H1 (cell line): ENCODE results near the gene RELCH. TPM values are rescaled to one million over a fixed set of nuclear protein-coding genes. Genes with fewer than 3 reads are reported as not detected.

Experiments
- CTCF ChIA-PET: fragments of 300-600 bp; sonication (Branson Sonifier 250); formaldehyde crosslinking; loops from one replicate; lab custom pipeline; 2021; ENCODE audit not compliant: partially characterized antibody; lab: Charles Lee
- POLR2A ChIA-PET: fragments of 300-600 bp; sonication (Branson Sonifier 250); formaldehyde crosslinking; loops from one replicate; lab custom pipeline; 2021; ENCODE audit warnings: inconsistent platforms; ENCODE audit not compliant: partially characterized antibody; lab: Charles Lee
- DNase-seq, 2 experiments: peaks; one replicate each; pipeline versions ENCODE4 v3.0.0 to v3.0.0-alpha.2; 2010 to 2022; ENCODE audit warnings: low spot score in 2 of 2, low read depth in 1 of 2, mixed read lengths in 1 of 2
- FAIRE-seq: peaks from 2 replicates; lab custom pipeline; 2011; peaks lifted over from hg19 to GRCh38; lab: Jason Lieb, UNC
- H2AFZ ChIP-seq: 2 replicates; pipeline ENCODE4 v1.8.1; 2012; ENCODE audit warnings: low read length, inconsistent platforms
- H2AK5ac ChIP-seq: 2 replicates; pipeline ENCODE4 v1.6.1; 2013; ENCODE audit warnings: low read depth, low read length
- H2BK120ac ChIP-seq: replicated peaks from 2 replicates; pipeline ENCODE3; 2013; ENCODE audit warnings: low read depth, low read length, inconsistent platforms
- H2BK12ac ChIP-seq: 2 replicates; pipeline ENCODE4 v1.6.1; 2013; ENCODE audit warnings: low read depth, low read length
- H2BK15ac ChIP-seq: 2 replicates; pipeline ENCODE4 v1.6.1; 2013; ENCODE audit warnings: low read length
- H2BK20ac ChIP-seq: 2 replicates; pipeline ENCODE4 v1.6.1; 2013; ENCODE audit warnings: low read length
- H2BK5ac ChIP-seq: 2 replicates; pipeline ENCODE4 v1.6.1; 2013; ENCODE audit warnings: low read depth, low read length
- H3K14ac ChIP-seq: 2 replicates; pipeline ENCODE4 v1.6.1; 2013; ENCODE audit warnings: inconsistent platforms; ENCODE audit not compliant: insufficient read length
- H3K18ac ChIP-seq: 2 replicates; pipeline ENCODE4 v1.6.1; 2013; ENCODE audit warnings: low read length; ENCODE audit errors: extremely low read depth
- H3K23ac ChIP-seq: 2 replicates; pipeline ENCODE4 v1.6.1; 2013; ENCODE audit warnings: inconsistent platforms; ENCODE audit not compliant: insufficient read length
- H3K23me2 ChIP-seq: 2 replicates; pipeline ENCODE4 v1.6.1; 2013; ENCODE audit warnings: low read depth, low read length
- H3K27ac ChIP-seq: 2 replicates; pipeline ENCODE4 v1.6.1; 2011; ENCODE audit warnings: low read depth, low read length, inconsistent platforms
- H3K27me3 ChIP-seq, 4 experiments: replicated peaks in 1 of 4; 1 replicate in 1 of 4; 2 replicates in 3 of 4; pipeline versions ENCODE4 v1.6.1 to v1.8.1; 2011 to 2013; ENCODE audit warnings: low read length in 3 of 4, mild to moderate bottlenecking in 3 of 4, inconsistent platforms in 2 of 4, mixed read lengths in 2 of 4, moderate library complexity in 1 of 4; ENCODE audit not compliant: control insufficient read depth in 3 of 4, insufficient read depth in 3 of 4; ENCODE audit errors: extremely low read depth in 1 of 4
- H3K36me3 ChIP-seq, 4 experiments: 2 replicates each; pipeline versions ENCODE4 v1.6.1 to v1.8.1; 2011 to 2013; ENCODE audit warnings: mild to moderate bottlenecking in 4 of 4, low read length in 3 of 4, moderate library complexity in 2 of 4, control low read depth in 1 of 4, inconsistent platforms in 1 of 4; ENCODE audit not compliant: insufficient read depth in 4 of 4, control insufficient read depth in 2 of 4
- H3K4ac ChIP-seq: replicated peaks from 2 replicates; pipeline ENCODE3; 2013; ENCODE audit warnings: low read length, low read depth, mixed read lengths, inconsistent platforms; ENCODE audit not compliant: insufficient read length
- H3K4me1 ChIP-seq, 4 experiments: replicated peaks in 1 of 4; 1 replicate in 1 of 4; 2 replicates in 3 of 4; pipeline versions ENCODE4 v1.6.1 to v1.8.1; 2011 to 2013; ENCODE audit warnings: low read length in 3 of 4, inconsistent platforms in 2 of 4, mixed read lengths in 1 of 4; ENCODE audit not compliant: insufficient read depth in 4 of 4, control insufficient read depth in 3 of 4
- H3K4me2 ChIP-seq, 2 experiments: 2 replicates each; pipeline versions ENCODE4 v1.6.1 to v1.8.1; 2011 to 2013; ENCODE audit warnings: low read depth in 2 of 2, low read length in 2 of 2, control low read depth in 1 of 2, inconsistent platforms in 1 of 2, mild to moderate bottlenecking in 1 of 2; ENCODE audit not compliant: insufficient read depth in 1 of 2
- H3K4me3 ChIP-seq, 4 experiments: fragments of 200-600, 300-600 bp in 1 of 4; sonication (generic), shearing (Covaris generic), sonication (Bioruptor Twin) in 1 of 4; 2 replicates each; pipeline versions ENCODE4 v1.5.1 to v1.8.1; 2011 to 2016; ENCODE audit warnings: low read length in 4 of 4, low read depth in 3 of 4, control low read depth in 2 of 4, inconsistent platforms in 2 of 4, mild to moderate bottlenecking in 2 of 4, mixed read lengths in 1 of 4, moderate library complexity in 1 of 4; ENCODE audit not compliant: insufficient read depth in 2 of 4; ENCODE audit errors: extremely low read depth in 1 of 4
- H3K56ac ChIP-seq: replicated peaks from 2 replicates; pipeline ENCODE3; 2013; ENCODE audit warnings: low read depth, mild to moderate bottlenecking, mixed read lengths, low read length, inconsistent platforms; ENCODE audit not compliant: insufficient read length
- H3K79me1 ChIP-seq: 2 replicates; pipeline ENCODE4 v1.6.1; 2013; ENCODE audit warnings: low read depth, low read length, control low read depth
- H3K79me2 ChIP-seq, 2 experiments: 2 replicates each; pipeline versions ENCODE4 v1.6.1 to v1.8.1; 2012 to 2013; ENCODE audit warnings: low read length in 2 of 2, mild to moderate bottlenecking in 2 of 2, inconsistent platforms in 1 of 2; ENCODE audit not compliant: insufficient read depth in 2 of 2, control insufficient read depth in 1 of 2
- H3K9ac ChIP-seq, 4 experiments: replicated peaks in 1 of 4; 1 replicate in 1 of 4; 2 replicates in 3 of 4; pipeline versions ENCODE4 v1.6.1 to v1.8.1; 2011 to 2013; ENCODE audit warnings: low read depth in 3 of 4, low read length in 3 of 4, control low read depth in 2 of 4, mild to moderate bottlenecking in 2 of 4, moderate library complexity in 2 of 4, inconsistent platforms in 1 of 4; ENCODE audit errors: extremely low read depth in 1 of 4
- H3K9me3 ChIP-seq, 2 experiments: 2 replicates each; pipeline versions ENCODE4 v1.6.1 to v1.8.1; 2012 to 2013; ENCODE audit warnings: mild to moderate bottlenecking in 2 of 2, moderate library complexity in 2 of 2, control low read depth in 1 of 2, inconsistent platforms in 1 of 2, low read depth in 1 of 2, low read length in 1 of 2, mixed read lengths in 1 of 2; ENCODE audit not compliant: insufficient read depth in 2 of 2
- H4K20me1 ChIP-seq, 2 experiments: replicated peaks in 1 of 2; 2 replicates each; pipeline versions ENCODE3 to v1.8.1; 2011 to 2013; ENCODE audit warnings: inconsistent platforms in 2 of 2, low read length in 2 of 2, mild to moderate bottlenecking in 1 of 2; ENCODE audit not compliant: insufficient read depth in 2 of 2, control insufficient read depth in 1 of 2
- H4K5ac ChIP-seq: 2 replicates; pipeline ENCODE4 v1.6.1; 2013; ENCODE audit warnings: low read length, low read depth, mixed read lengths, inconsistent platforms; ENCODE audit not compliant: insufficient read length
- H4K8ac ChIP-seq: 2 replicates; pipeline ENCODE4 v1.8.0; 2013; ENCODE audit warnings: mild to moderate bottlenecking, moderate library complexity, low read length, inconsistent platforms; ENCODE audit not compliant: insufficient read depth; ENCODE audit errors: extremely low read depth
- H4K91ac ChIP-seq: replicated peaks from 2 replicates; pipeline ENCODE3; 2013; ENCODE audit warnings: low read length, mixed read lengths, inconsistent platforms; ENCODE audit not compliant: insufficient read length
- BACH1 ChIP-seq: IDR thresholded peaks from 2 replicates; pipeline ENCODE4 v1.6.1; 2012; ENCODE audit warnings: low read length, improper control_type of control experiment
- CBX5 ChIP-seq: fragments of 300-800, 300-1000 bp; sonication (generic); IDR thresholded peaks from 2 replicates; pipeline ENCODE4 v1.7.1; 2016; ENCODE audit warnings: antibody characterized with exemption, low read length, low read depth
- CBX8 ChIP-seq: fragments of 300-800, 300-1000 bp; sonication (generic); IDR thresholded peaks from 2 replicates; pipeline ENCODE4 v1.7.1; 2016; ENCODE audit warnings: low read depth, low read length, borderline replicate concordance
- CHD2 ChIP-seq: IDR thresholded peaks from 2 replicates; pipeline ENCODE4 v1.6.1; 2012; ENCODE audit warnings: low read length, improper control_type of control experiment
- KDM5A ChIP-seq: fragments of 200-600 bp; IDR thresholded peaks from 2 replicates; pipeline ENCODE4 v1.7.1; 2012; ENCODE audit warnings: mild to moderate bottlenecking, low read length, inconsistent platforms, mixed read lengths
- RBBP5 ChIP-seq: IDR thresholded peaks from 2 replicates; pipeline ENCODE4 v1.7.1; 2012; ENCODE audit warnings: low read depth, mild to moderate bottlenecking, inconsistent platforms, low read length, moderate library complexity, borderline replicate concordance
- RNF2 ChIP-seq: fragments of 200-900, 300-1000 bp; sonication (generic); IDR thresholded peaks from 2 replicates; pipeline ENCODE4 v1.7.1; 2016; ENCODE audit warnings: borderline replicate concordance, low read depth, mild to moderate bottlenecking, antibody characterized with exemption, low read length; ENCODE audit not compliant: poor library complexity, severe bottlenecking; ENCODE audit errors: missing control alignments
- SIRT6 ChIP-seq: IDR thresholded peaks from one replicate; pipeline ENCODE4 v1.7.1; 2012; ENCODE audit warnings: low read length, inconsistent platforms
- SP1 ChIP-seq: IDR thresholded peaks from 2 replicates; pipeline ENCODE4 v1.6.1; 2011; ENCODE audit warnings: low read depth, low read length
- SP2 ChIP-seq: IDR thresholded peaks from 2 replicates; pipeline ENCODE4 v1.6.1; 2012; ENCODE audit warnings: mild to moderate bottlenecking, low read length, inconsistent platforms
- TAF1 ChIP-seq: IDR thresholded peaks from 2 replicates; pipeline ENCODE4 v1.6.1; 2011; ENCODE audit warnings: mild to moderate bottlenecking, low read depth, low read length
- TAF7 ChIP-seq: optimal IDR thresholded peaks from 2 replicates; pipeline ENCODE3; 2011; ENCODE audit warnings: low read depth, mild to moderate bottlenecking, inconsistent platforms, low read length, moderate library complexity, borderline replicate concordance
- WGBS, 2 experiments: shearing (Covaris generic) in 1 of 2; methylation state at CpG; one replicate each; pipeline versions ENCODE4 v1.1.6 to v1.1.7; 2013 to 2015; ENCODE audit warnings: low lambda C conversion rate in 2 of 2, mixed read lengths in 2 of 2, inconsistent platforms in 1 of 2, low coverage in 1 of 2, missing lambda C conversion rate in 1 of 2; ENCODE audit not compliant: insufficient replicate concordance in 2 of 2, insufficient coverage in 1 of 2, insufficient read length in 1 of 2; ENCODE audit errors: extremely low coverage in 1 of 2, missing lambda C conversion rate in 1 of 2; 5-methylcytosine and 5-hydroxymethylcytosine counted together
- polyA plus RNA-seq, 7 experiments: library from polyadenylated mRNA; depleted of rRNA in 3 of 7; stranded (reverse) in 5 of 7; unstranded in 2 of 7; fragments of >200 nt in 5 of 7; fragments of 200-250 nt in 2 of 7; gene quantifications; 1 replicate in 5 of 7; 2 replicates in 1 of 7; 4 replicates in 1 of 7; pipeline versions ENCODE4 v1.2.1 to v1.2.3, GENCODE V29; 2011 to 2013; ENCODE audit warnings: missing spikeins in 2 of 7, mixed read lengths in 2 of 7
- total RNA-seq: library from RNA; stranded (reverse); fragmentation: NEBNext Ultra II Directional; extraction: Animal tissue kit (Norgen Biotek cat#: 25700); gene quantifications from 2 replicates; pipeline ENCODE4 v1.2.1, GENCODE V29; 2021

RELCH gene
- total and polyA plus RNA-seq, 2 of the 8 experiments (the other 6 are each of a cell fraction or from before 2014, with no cell fraction given) = 7.3 to 26.9 TPM

- FAIRE-seq = peak; percentile 32
- Histone ChIP-seq H2AFZ (no peak overlapping the region), H3K27me3 (peaks cover 3 to 25% (median 14%) of the 10 kb centered on the region in 4 experiments), H2BK12ac (0 out of 2 replicates have a peak overlapping the region, but pooled peaks have one; percentile 40), H2BK20ac (0 out of 2 replicates have a peak overlapping the region, but pooled peaks have one; percentile 91), H4K5ac (no peak overlapping the region), H3K18ac (peak overlapping the region; percentile 71; the same call in 1 of the 2 replicates), H3K9me3 (no peaks in the 10 kb centered on the region), H2BK120ac (peak overlapping the region; percentile 5), H2BK5ac (peak overlapping the region; percentile 10; the same call in 1 of the 2 replicates), H3K79me1 (no peaks in the 10 kb centered on the region), H3K4me1 (peaks cover 10 to 25% (median 14%) of the 10 kb centered on the region in 4 experiments), H4K20me1 (peaks cover 0 to 1% of the 10 kb centered on the region in 2 experiments), H3K9ac (peak overlapping the region in 2 of 4 experiments; percentile 35 to 56; a peak in 4 of 7 replicates), H3K36me3 (no peaks in the 10 kb centered on the region), H3K27ac (no peak overlapping the region), H3K4me3 (peak overlapping the region; percentile 42 to 69 (median 55)), H3K14ac (no peak overlapping the region), H3K79me2 (peaks cover 0 to 33% of the 10 kb centered on the region in 2 experiments; a peak in 2 of 4 replicates), H4K8ac (peak overlapping the region; percentile 75; the same call in 1 of the 2 replicates), H3K4ac (no peak overlapping the region), H2AK5ac (no peak overlapping the region), H3K23me2 (peaks cover 19% of the 10 kb centered on the region), H3K23ac (no peak overlapping the region), H3K4me2 (peak overlapping the region; percentile 82 to 86), H2BK15ac (0 out of 2 replicates have a peak overlapping the region, but pooled peaks have one; percentile 8), H4K91ac (peak overlapping the region; percentile 0), H3K56ac (peak overlapping the region; percentile 5)
- 12% methylated on average over 12 of the region's 12 CpGs; no CpG with 5 or more reads in 1 of the 2 experiments for WGBS, 2 experiments
- peak in 1 of 2 experiments; percentile 64 for DNase-seq
- CTCF ChIA-PET = interaction anchor here (0.8 to 4.1 kb wide), 14 partner anchors 9 to 247 kb away, joined by 3 to 16 read pairs (median 4); no protein-coding TSS in a partner anchor
- POLR2A ChIA-PET = interaction anchor here (0.7 to 1.7 kb wide), 2 partner anchors 16 to 415 kb away, joined by 3 to 5 read pairs; no protein-coding TSS in a partner anchor
- no peak for TF ChIP-seq SIRT6
- TF ChIP-seq TAF1 = 0 out of 2 replicates have a peak, but pooled peaks have one; percentile 37
- TF ChIP-seq CBX5 = no peak
- TF ChIP-seq BACH1 = no peak
- TF ChIP-seq SP1 = no peak
- TF ChIP-seq RNF2 = no peak
- TF ChIP-seq CHD2 = no peak
- TF ChIP-seq TAF7 = no peak
- TF ChIP-seq RBBP5 = 0 out of 2 replicates have a peak, but pooled peaks have one; percentile 39
- no peak for TF ChIP-seq SP2
- no peak for TF ChIP-seq CBX8
- TF ChIP-seq KDM5A = no peak
Observed at GRCh38 chr18:62324181-62324828, 137.2 kb downstream of the RELCH start.
